Measurements from ENCODE around the gene TMEM18.
"Not testable (repeated sequence)": the region's sequence is repeated elsewhere in the genome, so short reads cannot be mapped to it uniquely, and the experiment has no call there.

The TMEM18 gene

GRCh38 chr2:677056-677958 lies at the start of gene TMEM18:
Gene TMEM18, minus strand, starts transcription at chr2:677406. Its CDS starts 61 bp downstream, at chr2:677345.
- DNase-seq (ENCODE audit: low spot score), result peak; percentile 83

- DNase-seq (ENCODE audit: low spot score), result no peak
Observed at GRCh38 chr2:726169-726568, 49.0 kb upstream of the TMEM18 start.

GRCh38 chr2:725468-725867 lies 48.3 kb upstream of the TMEM18 start:
- no peak for DNase-seq (ENCODE audit: low spot score)

- DNase-seq (ENCODE audit: low spot score), result no peak
Observed at GRCh38 chr2:723761-724160, 46.6 kb upstream of the TMEM18 start.

GRCh38 chr2:720842-721241 lies 43.6 kb upstream of the TMEM18 start:
- DNase-seq (ENCODE audit: low spot score), result no peak

GRCh38 chr2:719734-720133 lies 42.5 kb upstream of the TMEM18 start:
- no peak for DNase-seq (ENCODE audit: low spot score)

GRCh38 chr2:719191-719590 lies 42.0 kb upstream of the TMEM18 start:
- DNase-seq (ENCODE audit: low spot score), result no peak

GRCh38 chr2:717661-718060 lies 40.5 kb upstream of the TMEM18 start:
- DNase-seq (ENCODE audit: low spot score), result no peak

GRCh38 chr2:715854-716560 lies 38.8 kb upstream of the TMEM18 start:
- no peak for DNase-seq (ENCODE audit: low spot score)

- DNase-seq (ENCODE audit: low spot score), result no peak
Observed at GRCh38 chr2:715038-715437, 37.8 kb upstream of the TMEM18 start.

GRCh38 chr2:714005-714741 lies 37.0 kb upstream of the TMEM18 start:
- DNase-seq (ENCODE audit: low spot score), result peak; percentile 57

GRCh38 chr2:710867-711665 lies 33.9 kb upstream of the TMEM18 start:
- no peak for DNase-seq (ENCODE audit: low spot score)

GRCh38 chr2:709138-709765 lies 32.0 kb upstream of the TMEM18 start:
- DNase-seq (ENCODE audit: low spot score), result no peak

- DNase-seq (ENCODE audit: low spot score), result no peak
Observed at GRCh38 chr2:708667-709066, 31.5 kb upstream of the TMEM18 start.

GRCh38 chr2:705971-706511 lies 28.8 kb upstream of the TMEM18 start:
- no peak for DNase-seq (ENCODE audit: low spot score)

- DNase-seq (ENCODE audit: low spot score), result not testable (repeated sequence)
Observed at GRCh38 chr2:702765-703164, 25.6 kb upstream of the TMEM18 start.

- no peak for DNase-seq (ENCODE audit: low spot score)
Observed at GRCh38 chr2:696999-697627, 19.9 kb upstream of the TMEM18 start.

GRCh38 chr2:696463-696862 lies 19.3 kb upstream of the TMEM18 start:
- no peak for DNase-seq (ENCODE audit: low spot score)

GRCh38 chr2:694906-695510 lies 17.8 kb upstream of the TMEM18 start:
- DNase-seq (ENCODE audit: low spot score), result no peak

- DNase-seq (ENCODE audit: low spot score), result no peak
Observed at GRCh38 chr2:694174-694573, 17.0 kb upstream of the TMEM18 start.

All from D341Med (cell line).